Fibroblast of the aortic adventitia (primary cell): ENCODE measurements around the gene MTG1. TPM values are rescaled to one million over a fixed set of nuclear protein-coding genes. Genes with fewer than 3 reads are reported as not detected.

Source experiments
- DNase-seq: peaks from one replicate; pipeline ENCODE4 v3.0.0-alpha.2; 2010; ENCODE audit warnings: low read depth
- H3K4me3 ChIP-seq: 2 replicates; pipeline ENCODE4 v1.5.1; 2011; ENCODE audit warnings: low read depth, mild to moderate bottlenecking, control low read depth, low read length, moderate library complexity
- CTCF ChIP-seq: IDR thresholded peaks from 2 replicates; pipeline ENCODE4 v1.5.1; 2011; ENCODE audit warnings: mild to moderate bottlenecking, low read length, control low read depth, inconsistent platforms; ENCODE audit not compliant: insufficient read depth
- total RNA-seq: library from RNA; depleted of rRNA; stranded (reverse); fragments of >200 nt; gene quantifications from 2 replicates; pipeline ENCODE4 v1.2.3, GENCODE V29; 2012; ENCODE audit warnings: low replicate concordance

Gene MTG1
- total RNA-seq, 1 donor: 25.4 TPM

GRCh38 chr10:133394801-133395221 is 854 bp downstream of the MTG1 start:
- peak overlapping the region; percentile 90 for H3K4me3 ChIP-seq
- no peak for TF ChIP-seq CTCF
- no peak for DNase-seq

GRCh38 chr10:133396035-133396624 is 2.2 kb downstream of the MTG1 start:
- no peak overlapping the region for H3K4me3 ChIP-seq
- no peak for DNase-seq
- no peak for TF ChIP-seq CTCF

- no peak for DNase-seq
- TF ChIP-seq CTCF: no peak
- no peak overlapping the region for H3K4me3 ChIP-seq
Measured at GRCh38 chr10:133397938-133398337, 4.0 kb downstream of the MTG1 start.

- H3K4me3 ChIP-seq: no peak overlapping the region
- DNase-seq: no peak
- TF ChIP-seq CTCF: no peak
Measured at GRCh38 chr10:133399123-133399601, 5.2 kb downstream of the MTG1 start.

GRCh38 chr10:133400624-133401424 is 6.9 kb downstream of the MTG1 start:
- H3K4me3 ChIP-seq: no peak overlapping the region
- no peak for DNase-seq
- TF ChIP-seq CTCF: no peak

GRCh38 chr10:133401500-133401899 is 7.5 kb downstream of the MTG1 start:
- no peak for TF ChIP-seq CTCF
- no peak for DNase-seq
- H3K4me3 ChIP-seq: no peak overlapping the region
